ENCODE results near the gene NXPH4. TPM values are rescaled to one million over a fixed set of nuclear protein-coding genes. Genes with fewer than 3 reads are reported as not detected.

The NXPH4 gene
- total RNA-seq, 1 experiment from 2014 or later = 20.0 TPM

- TF ChIP-seq POLR2AphosphoS5 (IDR thresholded peaks at IDR 0.05; ENCODE audit: low read depth, low read length) = no peak
- TF ChIP-seq ZFX (IDR thresholded peaks at IDR 0.05) = no peak
- TF ChIP-seq SIN3A (IDR thresholded peaks at IDR 0.05; ENCODE audit: low read depth) = no peak
Observed at GRCh38 chr12:57196439-57196838, 20.2 kb upstream of the NXPH4 start (continued).

GRCh38 chr12:57196956-57197355, 19.6 kb upstream of the NXPH4 start:
- TF ChIP-seq TCF7L2 (IDR thresholded peaks at IDR 0.05; ENCODE audit: borderline replicate concordance, extremely low read depth, insufficient read depth, insufficient read length) (no peak), FOSL1 (IDR thresholded peaks at IDR 0.05; ENCODE audit: low read depth) (no peak), YY1 (IDR thresholded peaks at IDR 0.05; ENCODE audit: extremely low read depth, insufficient replicate concordance, low read depth, low read length) (no peak), CBX3 (IDR thresholded peaks at IDR 0.05; ENCODE audit: low read depth) (no peak), ZFX (IDR thresholded peaks at IDR 0.05) (no peak), EZH2phosphoT487 (IDR thresholded peaks at IDR 0.05; ENCODE audit: borderline replicate concordance) (no peak), ATF3 (IDR thresholded peaks at IDR 0.05) (no peak), JUND (IDR thresholded peaks at IDR 0.05) (no peak), ELF1 (IDR thresholded peaks at IDR 0.05; ENCODE audit: borderline replicate concordance, low read depth) (no peak), SRF (IDR thresholded peaks at IDR 0.05; ENCODE audit: low read depth) (no peak), CEBPB (IDR thresholded peaks at IDR 0.05; ENCODE audit: low read depth) (no peak), SIN3A (IDR thresholded peaks at IDR 0.05; ENCODE audit: low read depth) (no peak), SP1 (IDR thresholded peaks at IDR 0.05; ENCODE audit: low read depth) (no peak)
- no peaks in the 10 kb centered on the region for H3K27me3 ChIP-seq (ENCODE audit: insufficient read depth, low read length)
- no peaks in the 10 kb centered on the region for H4K20me1 ChIP-seq (ENCODE audit: insufficient read depth)
- H3K4me2 ChIP-seq (ENCODE audit: low read length) = no peak overlapping the region
- intact Hi-C loops (cut with micrococcal nuclease) = no loop called here
- ChIA-PET RAD21 (ENCODE audit: low non-redundant PET in 1 of 2, low total read pairs in 2 of 2, uncharacterized antibody in 2 of 2, unreplicated experiment in 2 of 2) (interaction anchor here in 1 of 2 experiments (0.6 kb wide), 1 partner anchor 54 kb away, joined by 5 read pairs; the partner anchor contains the start of gene STAC3), POLR2A (no interaction called here), CTCF (no interaction called here)
- no peaks in the 10 kb centered on the region for H3K4me1 ChIP-seq (ENCODE audit: control insufficient read depth in 1 of 2, insufficient read depth in 2 of 2, low read length in 2 of 2)
- ATAC-seq (no peak), DNase-seq (ENCODE audit: low read depth, low spot score) (no peak)
- H3K9me3 ChIP-seq (ENCODE audit: control insufficient read depth in 1 of 2, insufficient read depth in 1 of 2, low read depth in 1 of 2, low read length in 2 of 2) = no peaks in the 10 kb centered on the region
- no TSS peak for BruUV-seq (replicated peaks)
- no peak overlapping the region for H3K4me3 ChIP-seq (replicated peaks in 1 of 2; ENCODE audit: low read depth in 1 of 2, low read length in 2 of 2)
- no peaks in the 10 kb centered on the region; a peak in 1 of 4 replicates for H3K36me3 ChIP-seq (ENCODE audit: control insufficient read depth in 1 of 2, insufficient read depth in 2 of 2, low read length in 2 of 2)
- no peaks in the 10 kb centered on the region for H3K79me2 ChIP-seq (ENCODE audit: insufficient read depth, low read length)
- no peaks in the 10 kb centered on the region for H3K9me2 ChIP-seq (ENCODE audit: insufficient read depth)
- H3K9ac ChIP-seq (ENCODE audit: low read length) = no peak overlapping the region
- H2AFZ ChIP-seq (ENCODE audit: low read depth, low read length, poor library complexity, severe bottlenecking) = no peak overlapping the region
- H3K27ac ChIP-seq (ENCODE audit: low read depth, low read length) = no peak overlapping the region

Measured in HCT116 (cell line).